Activated CD8-positive, alpha-beta memory T cell treated with anti-CD3 and anti-CD28 coated beads for 48 hours (primary cell): ENCODE data around the gene S100A7.
"Not testable (repeated sequence)": the region's sequence is repeated elsewhere in the genome, so short reads cannot be mapped to it uniquely, and the experiment has no call there.

Experiments used
- DNase-seq, 3 experiments: peaks; one replicate each; pipeline ENCODE4 v3.0.0-alpha.2; 2020; ENCODE audit warnings: low read depth in 2 of 3, low spot score in 2 of 3

S100A7 gene

DNA sequence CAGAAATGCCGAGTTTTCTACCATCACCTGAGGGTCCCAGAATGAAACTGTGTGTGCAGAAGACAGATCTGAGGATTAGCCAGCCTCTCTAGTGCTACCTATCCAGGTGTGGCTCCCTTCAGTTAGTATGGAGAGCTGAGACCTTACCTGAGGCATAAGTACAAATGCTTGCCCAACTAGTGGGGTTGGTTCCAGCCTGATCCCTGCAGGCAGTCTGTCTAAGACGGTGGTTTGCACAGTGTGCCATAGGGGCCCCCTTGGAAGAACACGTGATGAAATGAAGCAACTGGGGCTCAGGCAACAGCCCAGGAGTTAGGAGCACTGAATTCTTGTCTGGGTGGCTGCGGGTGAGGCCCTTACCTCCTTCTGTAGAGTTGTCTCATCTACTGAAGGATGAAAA is 28.5 kb downstream of the S100A7 start:
- DNase-seq, result no peak

GRCh38 chr1:153431427-153431826 is 29.0 kb downstream of the S100A7 start:
- DNase-seq, result no peak

DNA sequence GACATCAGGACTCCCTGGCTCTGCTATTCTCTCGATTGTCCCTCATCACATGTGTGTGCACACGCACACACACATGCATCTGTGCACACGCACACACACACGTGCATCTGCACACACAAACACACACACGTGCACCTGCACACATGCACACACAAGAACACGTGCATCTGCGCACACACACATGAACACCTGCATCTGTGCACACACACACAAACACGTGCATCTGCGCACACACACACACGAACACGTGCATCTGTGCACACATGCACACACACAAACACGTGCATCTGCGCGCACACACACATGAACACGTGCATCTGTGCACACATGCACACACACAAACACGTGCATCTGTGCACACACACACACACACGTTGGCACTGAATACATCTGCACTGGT is 29.4 kb downstream of the S100A7 start:
- DNase-seq, result no peak

DNA sequence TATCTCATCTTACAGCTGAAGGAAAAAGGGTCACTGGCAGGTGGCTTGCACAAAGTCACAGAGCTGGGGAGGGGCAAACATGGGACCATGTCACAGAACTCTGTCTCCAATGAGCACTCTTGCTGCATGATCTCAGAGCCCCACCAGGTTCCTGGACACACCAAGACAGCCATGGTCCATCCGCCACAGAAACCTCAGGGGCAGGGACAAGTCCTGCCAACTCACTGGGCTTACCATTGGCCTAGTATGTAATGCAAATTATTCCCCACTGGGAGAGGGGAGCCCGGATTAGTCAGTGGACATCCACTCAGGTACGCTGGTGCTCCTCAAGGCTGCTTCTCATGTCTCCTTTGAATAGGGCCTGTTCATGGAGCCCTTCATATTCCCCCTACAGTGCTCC is 29.9 kb downstream of the S100A7 start:
- no peak for DNase-seq

DNA sequence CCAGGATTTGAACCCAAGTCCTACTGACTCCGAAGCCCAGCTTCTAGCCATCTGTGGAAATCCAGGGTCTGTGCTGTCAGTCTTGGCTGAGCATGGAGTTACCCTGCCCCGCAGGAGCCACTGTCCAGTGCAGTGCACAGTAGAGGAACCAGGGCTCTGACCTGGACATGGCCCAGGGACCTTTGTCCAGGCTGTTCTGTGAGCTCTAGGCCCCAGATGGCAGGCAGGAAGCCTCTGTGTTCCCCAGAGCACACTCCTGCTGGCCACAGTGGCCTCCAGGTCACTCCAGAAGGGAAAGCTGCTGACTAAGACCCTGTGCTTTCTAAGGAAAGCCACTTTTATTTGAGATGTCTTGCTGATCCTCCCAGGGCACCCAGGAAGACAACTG is 30.3 kb downstream of the S100A7 start:
- no peak for DNase-seq

DNA sequence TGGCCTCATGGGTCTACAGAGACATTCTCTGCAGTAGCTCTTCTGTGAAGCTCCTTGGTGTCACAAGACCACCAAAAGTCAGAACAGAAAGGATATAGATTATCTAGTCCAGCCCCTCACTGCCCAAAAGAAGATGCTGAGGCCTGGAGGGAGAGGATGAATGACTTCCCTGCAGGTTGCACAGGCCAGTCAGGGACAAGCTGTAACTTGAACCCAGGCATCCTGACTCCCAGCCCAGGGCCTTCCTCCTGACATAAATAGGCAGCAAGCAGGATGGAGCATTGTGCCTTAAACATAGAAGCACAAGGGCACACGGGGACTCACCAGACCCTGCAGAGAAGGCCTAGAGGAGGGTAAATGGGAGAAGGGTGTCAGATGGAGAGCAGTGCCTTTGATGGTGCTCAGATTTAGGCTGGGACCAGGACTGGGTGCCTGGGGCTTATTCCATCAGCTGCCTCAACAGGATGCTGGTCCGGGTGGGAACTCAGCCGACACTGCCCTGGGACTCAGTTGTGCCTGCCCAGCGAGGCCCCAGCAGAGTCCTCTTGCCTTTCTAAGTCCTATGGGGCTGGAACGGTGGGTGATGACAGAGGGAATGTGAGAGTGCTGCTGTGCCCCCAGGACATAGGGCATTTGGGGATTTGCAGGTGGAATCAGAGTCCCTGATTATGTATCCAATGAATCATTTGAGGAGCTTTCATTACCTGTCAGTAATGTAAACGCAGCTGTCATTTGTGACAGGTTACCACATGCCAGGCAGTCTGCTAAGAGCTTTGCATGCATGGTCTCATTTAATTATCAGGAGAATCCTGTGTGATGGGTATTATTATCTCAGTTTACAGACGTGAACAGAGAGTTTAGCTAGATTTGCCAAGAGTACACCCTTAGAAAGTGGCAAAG is 30.9 kb downstream of the S100A7 start:
- DNase-seq, result no peak

DNA sequence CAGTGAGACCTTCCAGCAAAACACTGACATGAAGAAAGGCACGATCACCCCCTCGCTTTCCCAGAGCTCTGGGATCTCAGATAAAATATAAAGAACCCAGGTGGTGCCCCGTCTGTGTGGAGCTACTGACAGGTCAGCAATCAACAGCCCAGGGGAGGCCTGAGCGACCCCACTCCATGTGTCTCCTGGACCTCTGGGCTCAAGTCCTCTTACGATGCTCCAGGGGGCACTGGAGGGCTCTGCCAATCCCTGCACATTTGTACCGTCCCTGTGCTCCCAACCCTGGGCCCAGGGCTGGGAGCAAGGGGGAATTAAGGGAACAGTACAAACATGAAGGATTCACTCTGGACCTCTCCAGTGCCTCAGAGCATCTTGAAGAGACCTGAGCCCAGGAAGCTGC is 31.7 kb downstream of the S100A7 start:
- DNase-seq, result no peak

- no peak for DNase-seq
These were observed 32.3 kb downstream of the S100A7 start for GRCh38 chr1:153428073-153428638.

- no peak for DNase-seq
These were observed 33.6 kb downstream of the S100A7 start for GRCh38 chr1:153426809-153427208.

GRCh38 chr1:153422450-153423068 is 37.9 kb downstream of the S100A7 start:
- DNase-seq, result peak in 2 of 3 experiments; percentile 41 to 52

GRCh38 chr1:153420306-153420705 is 40.1 kb downstream of the S100A7 start:
- no peak for DNase-seq

- DNase-seq, result not testable (repeated sequence)
These were observed 41.0 kb downstream of the S100A7 start for GRCh38 chr1:153419436-153419793.

GRCh38 chr1:153418758-153419435 is 41.6 kb downstream of the S100A7 start:
- DNase-seq, result not testable (repeated sequence)

GRCh38 chr1:153417136-153417888 is 43.1 kb downstream of the S100A7 start:
- no peak for DNase-seq

DNA sequence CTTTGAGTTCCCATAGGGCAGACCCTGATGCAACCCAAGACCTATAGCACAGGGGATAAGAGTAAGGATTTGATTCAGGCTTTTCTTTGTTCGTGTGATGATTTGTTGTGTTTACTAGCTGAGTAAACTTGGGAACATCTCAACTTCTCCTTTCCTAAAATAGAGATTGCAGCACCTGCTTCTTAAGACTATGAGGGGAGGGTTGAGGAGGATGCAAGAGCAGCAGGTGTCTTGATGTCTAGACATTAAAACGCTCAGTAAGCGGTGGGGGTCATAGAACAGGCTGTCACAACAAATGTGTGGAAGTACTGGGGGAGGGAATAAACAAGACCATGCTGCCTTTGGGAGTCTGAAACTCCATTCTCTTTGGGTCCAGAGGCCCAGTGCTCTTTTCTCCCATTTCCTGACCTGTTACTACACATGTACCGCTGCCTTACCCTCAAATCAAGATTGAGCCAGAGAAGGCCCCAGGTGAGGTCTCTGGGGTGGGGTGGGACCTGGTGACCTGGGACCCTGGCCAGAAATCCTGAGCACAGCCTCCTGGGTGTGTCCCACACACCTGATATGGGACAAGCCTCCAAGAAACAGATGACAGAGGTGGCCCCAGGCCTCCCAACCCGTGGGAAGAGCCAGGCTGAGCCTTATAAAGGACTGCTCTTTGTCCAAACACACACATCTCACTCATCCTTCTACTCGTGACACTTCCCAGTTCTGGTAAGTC is 44.4 kb downstream of the S100A7 start, which contains the start of gene S100A7A:
Gene S100A7A (plus strand): TSS at position 671 of the 721 bp plus-strand sequence. CDS start 1,563 bp downstream, outside the sequence.
- no peak for DNase-seq

GRCh38 chr1:153413961-153414360 is 46.5 kb downstream of the S100A7 start:
- DNase-seq, result not testable (repeated sequence)
